GM21367 (cell line): ENCODE data around the gene HEY2.

ENCODE experiments used
- ATAC-seq: cut with Tn5 transposase; IDR thresholded peaks from one replicate; pipeline ENCODE4 v1.9.1; 2021; ENCODE audit not compliant: unreplicated experiment

HEY2 gene

DNA sequence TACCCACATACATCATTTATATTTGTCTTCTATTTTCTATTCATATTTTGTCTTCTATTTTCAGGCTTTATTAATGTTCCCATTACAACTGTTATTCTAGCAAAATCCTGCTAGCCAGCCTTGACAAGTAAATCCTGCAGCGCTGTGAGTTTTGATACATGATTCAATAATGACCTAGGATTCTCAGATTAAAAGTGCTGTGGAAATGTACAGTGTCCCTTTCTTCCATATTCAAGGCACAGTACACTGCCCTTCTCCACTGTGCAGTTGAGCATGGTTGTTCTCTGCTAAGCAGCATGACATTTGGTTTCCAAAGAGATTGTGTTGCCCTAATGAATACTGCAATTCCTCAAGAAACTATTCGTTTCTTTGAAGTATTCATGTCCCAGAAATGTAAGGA, 5.8 kb upstream of the HEY2 start:
- no peak for ATAC-seq

DNA sequence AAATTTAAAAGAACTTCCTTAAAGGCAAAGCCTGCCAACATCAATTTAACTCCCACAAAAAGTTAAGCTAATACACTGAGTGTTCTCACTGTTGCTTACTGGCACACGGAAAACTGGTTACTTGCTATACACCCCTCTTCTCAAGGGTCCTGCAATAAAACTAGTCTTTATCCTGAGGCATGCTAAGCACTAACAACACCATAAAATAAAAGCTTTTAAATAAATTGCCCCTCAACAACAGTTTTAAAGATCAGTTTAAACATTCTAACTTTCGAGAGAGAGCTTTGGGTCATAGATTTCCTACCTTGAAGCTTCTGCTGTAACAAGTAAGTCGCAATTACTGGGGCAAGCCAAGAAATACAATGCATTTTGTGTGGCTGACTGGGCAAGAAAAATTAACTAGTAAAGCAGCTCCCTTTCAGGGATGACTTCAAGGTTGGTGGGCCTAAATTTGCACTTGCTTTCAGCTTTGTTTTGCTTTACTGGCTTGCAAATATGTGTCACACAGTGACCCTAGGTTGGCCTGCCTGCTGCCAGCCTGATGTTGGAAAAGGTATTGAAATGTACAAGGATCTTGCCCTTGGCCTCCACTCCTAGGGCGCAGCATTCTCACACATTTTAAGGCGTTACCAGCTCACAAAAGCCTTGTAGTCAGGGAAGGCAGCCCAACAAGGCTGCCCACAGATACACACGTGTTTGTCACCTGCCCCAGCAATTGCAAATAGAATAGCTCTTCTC, 4.0 kb upstream of the HEY2 start:
- ATAC-seq: no peak

DNA sequence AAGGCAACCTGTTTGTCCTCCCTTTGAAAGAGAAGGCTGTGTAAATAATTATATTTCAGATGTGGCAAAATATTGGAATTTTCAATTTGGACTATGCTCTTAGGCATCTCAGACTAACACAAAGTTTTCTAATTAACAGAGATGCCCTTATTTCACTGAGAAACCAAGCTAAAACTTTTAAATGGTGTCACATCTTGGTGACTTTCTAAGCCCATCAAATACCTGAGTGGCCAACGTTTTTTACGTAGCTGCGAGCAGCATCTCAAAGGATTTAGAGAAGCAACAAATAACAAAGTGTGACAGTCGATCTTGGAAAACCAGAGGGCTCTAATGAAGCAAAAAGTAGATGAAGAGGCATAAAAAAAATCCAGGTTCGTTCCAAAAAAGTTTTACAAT, 3.4 kb upstream of the HEY2 start:
- no peak for ATAC-seq

DNA sequence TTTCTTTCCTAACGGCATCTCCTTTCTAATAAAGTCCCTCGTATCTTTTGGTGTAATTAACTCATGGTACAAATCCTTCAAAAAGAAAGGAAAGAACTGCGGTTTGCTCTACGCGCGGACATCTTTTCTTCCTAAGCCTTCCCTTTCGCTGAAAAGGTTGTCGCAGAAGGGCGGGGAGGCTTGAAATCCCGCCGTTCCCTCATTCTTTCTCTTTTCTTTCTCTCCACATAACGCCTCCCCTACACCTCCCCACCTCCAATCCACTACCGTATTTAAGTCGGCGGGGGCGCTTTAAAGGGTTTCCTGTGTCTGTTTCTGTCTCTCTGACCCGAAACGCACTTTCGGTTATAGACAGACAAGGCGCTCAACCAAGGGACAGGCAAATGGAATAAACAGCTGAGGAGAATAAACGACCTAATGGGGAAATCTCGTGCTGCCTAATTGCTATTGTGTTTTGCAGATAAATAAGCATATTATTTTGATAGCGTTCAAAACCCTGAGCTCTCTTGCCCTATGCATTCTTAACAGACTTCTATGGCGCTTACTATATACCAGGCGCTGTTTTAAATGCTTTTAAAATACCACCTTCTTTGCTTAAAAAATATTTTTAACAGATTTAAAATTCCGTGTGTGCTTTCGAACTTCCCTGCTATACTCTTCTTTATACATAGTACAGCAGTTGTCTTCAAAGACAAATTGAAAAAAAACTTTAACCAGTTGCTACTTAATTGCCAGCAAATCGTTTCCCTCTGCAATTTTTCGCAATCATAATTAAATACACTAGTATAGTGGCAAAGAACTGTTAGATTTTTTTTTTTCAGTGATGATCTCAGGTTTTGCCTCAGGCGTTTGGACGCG, 2.5 kb upstream of the HEY2 start:
- ATAC-seq: peak; percentile 60

DNA sequence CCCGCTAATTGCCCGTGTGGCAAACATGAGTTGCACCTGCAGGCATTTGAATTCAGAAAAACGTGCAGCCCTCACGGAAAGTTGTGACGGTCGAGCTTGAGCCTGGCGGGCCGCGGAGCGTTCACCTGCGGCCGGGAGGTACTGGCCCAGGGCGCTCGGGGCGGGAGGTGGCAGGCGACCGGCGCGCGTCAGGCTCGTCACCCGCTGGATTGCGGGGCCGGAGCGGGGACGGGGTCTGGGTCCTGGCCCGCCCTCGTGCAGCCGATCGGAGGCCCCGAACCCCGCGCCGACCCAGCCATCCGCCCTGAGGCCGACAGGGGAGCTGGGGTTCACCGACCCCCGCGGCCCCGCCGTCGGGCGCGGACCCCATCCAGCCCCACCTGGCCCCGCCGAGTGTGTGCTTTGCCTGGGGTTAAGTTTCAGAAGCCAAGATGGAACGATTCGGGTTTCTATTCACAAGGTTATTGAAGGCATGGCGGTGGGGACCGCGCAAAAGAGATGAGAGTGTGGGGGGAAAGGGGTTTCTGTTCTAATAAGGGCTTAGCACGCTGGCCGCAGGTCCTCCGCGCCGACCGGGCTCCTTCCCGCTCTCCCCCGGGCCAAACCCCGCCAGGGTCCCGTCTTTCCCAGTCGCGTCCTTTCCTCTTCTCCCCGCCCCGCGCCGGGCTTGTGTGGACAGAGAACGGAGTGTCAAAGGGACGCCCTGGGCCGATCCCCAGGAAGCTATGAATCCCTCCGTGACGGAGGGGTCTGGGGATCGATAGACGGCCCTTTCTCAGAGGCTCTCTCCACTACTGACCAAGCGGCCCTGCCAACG, 1.6 kb upstream of the HEY2 start:
- ATAC-seq: no peak

DNA sequence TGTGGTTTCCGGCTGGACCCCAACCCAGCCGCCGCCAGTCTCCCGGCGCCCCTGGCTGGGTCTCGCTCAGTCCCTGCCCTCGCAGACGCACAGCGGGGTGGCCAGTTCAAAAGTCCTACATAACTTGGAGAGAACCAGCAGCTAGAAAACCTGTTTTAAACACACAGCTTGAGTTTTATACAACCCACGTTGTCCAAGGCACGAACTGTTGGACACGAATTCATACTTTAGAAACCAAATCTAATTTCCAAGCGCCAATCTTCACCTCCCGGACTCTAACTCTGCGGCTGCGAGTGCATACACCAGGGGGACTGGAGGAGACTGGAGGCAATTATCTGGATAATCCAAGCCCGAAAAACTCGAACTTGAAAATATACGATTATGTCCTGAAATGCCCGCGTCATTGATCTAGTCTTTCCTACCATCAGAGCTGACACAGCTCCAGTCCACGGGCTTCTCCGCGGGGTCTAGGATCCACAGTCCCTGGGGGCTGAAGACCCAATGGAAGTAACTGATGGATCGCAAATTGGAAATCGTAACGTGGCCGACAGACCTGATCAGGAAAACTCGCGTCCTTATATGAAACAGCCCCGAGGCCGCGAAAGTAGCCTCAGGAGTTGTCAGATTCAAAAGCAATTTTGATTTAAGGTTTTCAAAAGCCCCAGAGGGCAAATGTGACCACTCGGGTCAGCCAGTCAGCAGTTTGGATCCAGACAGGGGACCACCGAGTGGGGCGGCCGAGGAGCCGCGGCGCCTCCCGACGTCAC, 843 bp upstream of the HEY2 start:
- no peak for ATAC-seq

DNA sequence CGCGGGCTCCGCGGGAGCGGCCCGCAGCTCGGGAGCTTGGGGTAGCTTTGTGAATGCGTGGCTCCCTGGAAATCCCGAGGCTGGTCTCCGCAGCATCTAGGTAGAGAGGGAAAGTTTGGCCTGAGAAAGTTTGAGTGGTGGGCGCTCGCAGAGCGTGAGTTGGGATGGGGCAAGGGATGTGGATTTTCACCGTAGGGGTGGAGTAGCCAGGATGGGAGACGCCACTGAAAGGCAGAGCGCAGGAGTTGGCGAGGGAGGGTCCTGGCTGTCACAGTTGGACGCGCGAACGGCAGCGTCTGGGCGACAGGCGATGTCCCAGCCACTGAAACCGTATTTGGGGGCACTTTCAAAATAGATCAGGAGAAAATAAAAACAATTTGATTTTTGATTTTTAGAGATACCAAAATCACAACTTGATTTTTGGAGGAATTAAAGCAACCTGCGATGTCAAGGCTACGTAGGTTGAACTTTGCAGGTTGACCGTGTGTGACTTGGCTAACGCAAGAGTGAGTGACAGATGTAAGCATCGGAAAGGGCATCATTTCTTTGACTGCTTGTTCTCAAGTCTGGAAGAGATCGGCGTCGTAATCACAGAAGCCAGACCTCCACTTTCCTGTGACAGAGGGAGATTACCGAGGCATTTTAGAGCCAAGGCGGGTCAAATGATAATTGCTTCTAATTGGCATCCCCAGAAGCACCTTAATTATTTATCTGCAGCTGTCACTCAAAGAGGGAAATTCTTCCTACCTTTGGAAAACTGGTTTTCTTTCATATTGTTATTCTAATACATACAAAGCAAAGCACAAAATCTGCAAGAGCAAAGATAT, 646 bp downstream of the HEY2 start:
- ATAC-seq: no peak

DNA sequence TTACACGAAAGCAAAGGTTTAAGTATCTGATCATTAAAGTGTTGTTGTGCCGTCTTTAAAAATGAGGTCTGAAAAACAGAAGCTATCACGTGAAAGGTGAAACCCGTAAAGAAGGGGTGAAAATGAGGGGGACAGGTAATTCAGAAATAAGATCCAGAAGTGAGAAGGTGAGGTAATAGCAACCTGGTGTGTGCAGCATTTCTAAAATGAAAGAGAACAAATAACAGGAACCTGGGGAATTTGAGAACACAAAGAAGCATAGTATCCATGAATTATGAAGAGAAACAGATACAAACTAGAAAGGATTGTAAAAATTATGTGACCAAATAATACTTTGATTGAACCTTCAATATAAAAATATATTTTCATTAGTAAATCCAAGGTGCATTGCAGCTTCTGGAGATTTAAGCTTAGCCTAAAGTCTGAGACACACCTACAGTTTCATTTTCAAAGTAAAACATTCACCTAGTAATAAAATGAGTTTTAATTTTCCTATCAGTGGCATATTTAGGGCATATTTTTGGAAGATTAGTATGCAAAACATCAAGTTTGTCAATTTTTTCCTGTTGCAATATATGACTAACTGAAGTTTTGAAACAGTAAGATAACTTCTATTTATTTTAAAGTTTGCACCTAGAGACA, 1.4 kb downstream of the HEY2 start:
- no peak for ATAC-seq

DNA sequence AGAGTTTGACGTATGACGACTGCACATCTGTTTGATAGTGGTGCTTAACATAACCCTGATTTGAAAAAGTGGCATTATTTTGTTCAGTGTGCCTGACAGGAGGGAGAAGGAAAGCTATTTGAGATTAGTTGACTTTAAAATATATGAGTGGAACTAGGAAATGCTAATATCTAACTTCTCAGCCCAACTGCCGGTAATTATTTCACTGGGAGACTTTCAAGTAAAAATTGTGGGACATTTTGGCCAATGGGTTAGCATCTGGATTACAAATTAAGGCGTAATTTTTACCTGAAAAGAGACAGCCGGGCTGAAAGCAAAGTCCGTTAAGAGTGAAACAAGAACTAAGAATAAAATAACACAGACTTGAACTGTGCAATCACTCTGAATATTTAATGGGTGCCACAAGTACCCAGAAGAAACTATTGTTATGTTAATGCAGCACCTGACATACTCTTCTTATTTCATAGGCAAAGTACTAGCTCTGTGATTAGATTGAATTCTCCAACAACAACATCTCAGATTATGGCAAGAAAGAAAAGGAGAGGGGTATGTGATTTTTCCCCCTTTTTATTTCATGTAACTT, 2.0 kb downstream of the HEY2 start:
- no peak for ATAC-seq

DNA sequence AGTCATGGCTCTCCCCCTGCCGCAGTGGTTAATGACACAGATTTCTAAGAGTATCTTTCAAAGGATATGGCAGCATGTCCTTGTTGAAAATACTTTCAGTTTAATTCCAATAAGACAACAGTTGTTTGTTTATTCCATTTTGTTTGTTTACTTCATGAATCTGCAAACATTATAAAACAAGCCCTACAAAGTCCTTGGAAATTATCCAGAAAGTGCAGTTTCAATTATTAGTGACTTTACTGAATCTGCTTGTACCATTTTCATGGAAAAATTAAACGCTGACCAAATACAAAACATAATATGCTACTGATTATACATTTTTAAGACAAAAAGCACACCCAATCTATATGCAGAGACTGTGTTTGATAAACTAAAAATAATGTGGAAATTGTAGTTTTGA, 3.3 kb downstream of the HEY2 start:
- no peak for ATAC-seq

DNA sequence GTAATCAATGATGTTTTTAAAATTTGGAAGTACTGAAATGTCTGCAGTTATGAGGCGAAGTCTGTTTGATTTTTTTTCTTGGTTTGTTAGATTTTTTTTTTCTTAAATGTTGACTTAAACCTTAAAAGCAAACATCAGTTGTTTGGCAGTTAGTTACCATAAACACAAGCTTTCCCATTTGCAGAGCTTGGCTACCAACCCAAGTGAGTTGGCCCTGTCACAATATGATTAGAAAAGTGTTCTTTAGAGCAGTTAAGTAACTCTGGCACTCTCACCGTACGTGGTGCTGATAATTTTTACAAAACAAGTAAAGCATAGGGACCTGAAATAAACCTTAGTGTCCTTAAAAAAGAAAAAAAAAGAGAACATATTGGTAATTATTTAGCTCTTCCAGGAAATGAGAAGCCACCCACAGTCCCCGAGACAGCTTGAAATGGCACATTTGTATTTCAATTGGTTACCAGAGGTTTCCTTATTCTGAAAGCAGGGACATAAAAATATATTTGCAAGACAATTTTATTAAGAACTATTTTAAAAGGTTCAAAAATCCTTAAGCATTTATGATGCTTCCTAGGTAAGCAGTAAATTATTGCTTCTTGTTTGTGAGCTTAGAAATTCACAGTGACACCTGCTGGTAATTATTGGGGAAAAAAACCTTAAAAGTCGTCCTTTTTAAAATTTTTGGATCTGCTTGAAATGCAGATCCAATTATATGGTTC, 3.9 kb downstream of the HEY2 start:
- no peak for ATAC-seq

DNA sequence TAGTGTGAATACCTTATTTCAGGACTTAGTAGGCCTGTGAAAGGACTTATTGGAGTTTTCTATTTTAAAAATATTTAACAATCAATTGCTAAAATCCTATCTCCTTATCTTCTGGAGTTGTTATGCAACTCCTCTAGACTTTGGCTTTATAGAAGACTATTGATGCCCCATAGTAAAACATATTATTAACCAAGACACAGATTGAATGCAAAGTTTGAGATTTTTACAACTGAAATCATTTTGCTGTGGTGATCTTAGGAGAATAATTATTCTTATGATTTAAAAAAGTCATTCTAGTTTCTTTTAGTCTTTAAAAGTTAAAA, 4.5 kb downstream of the HEY2 start:
- ATAC-seq: no peak

DNA sequence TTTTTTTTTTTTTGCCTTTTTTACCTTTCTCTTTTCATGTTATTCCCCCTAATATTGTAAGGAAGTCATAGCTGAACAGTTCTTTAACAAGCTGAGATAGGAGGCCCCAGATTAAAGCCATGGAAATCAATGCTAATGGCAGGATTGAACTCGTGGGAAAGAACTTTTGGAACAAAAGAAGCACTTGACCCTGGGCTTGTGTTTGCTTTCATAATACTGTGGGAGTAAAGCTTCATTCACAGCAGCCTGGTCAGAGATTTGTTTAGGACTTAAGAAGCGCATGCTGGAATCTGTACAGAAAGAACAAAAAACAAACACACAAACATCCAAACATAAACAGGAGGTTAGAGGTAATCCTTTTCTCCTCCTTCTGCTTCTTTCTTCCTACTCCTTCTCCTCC, 5.1 kb downstream of the HEY2 start:
- no peak for ATAC-seq

DNA sequence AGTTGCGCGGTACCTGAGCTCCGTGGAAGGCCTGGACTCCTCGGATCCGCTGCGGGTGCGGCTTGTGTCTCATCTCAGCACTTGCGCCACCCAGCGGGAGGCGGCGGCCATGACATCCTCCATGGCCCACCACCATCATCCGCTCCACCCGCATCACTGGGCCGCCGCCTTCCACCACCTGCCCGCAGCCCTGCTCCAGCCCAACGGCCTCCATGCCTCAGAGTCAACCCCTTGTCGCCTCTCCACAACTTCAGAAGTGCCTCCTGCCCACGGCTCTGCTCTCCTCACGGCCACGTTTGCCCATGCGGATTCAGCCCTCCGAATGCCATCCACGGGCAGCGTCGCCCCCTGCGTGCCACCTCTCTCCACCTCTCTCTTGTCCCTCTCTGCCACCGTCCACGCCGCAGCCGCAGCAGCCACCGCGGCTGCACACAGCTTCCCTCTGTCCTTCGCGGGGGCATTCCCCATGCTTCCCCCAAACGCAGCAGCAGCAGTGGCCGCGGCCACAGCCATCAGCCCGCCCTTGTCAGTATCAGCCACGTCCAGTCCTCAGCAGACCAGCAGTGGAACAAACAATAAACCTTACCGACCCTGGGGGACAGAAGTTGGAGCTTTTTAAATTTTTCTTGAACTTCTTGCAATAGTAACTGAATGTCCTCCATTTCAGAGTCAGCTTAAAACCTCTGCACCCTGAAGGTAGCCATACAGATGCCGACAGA, 9.9 kb downstream of the HEY2 start:
- ATAC-seq: peak; percentile 64

DNA sequence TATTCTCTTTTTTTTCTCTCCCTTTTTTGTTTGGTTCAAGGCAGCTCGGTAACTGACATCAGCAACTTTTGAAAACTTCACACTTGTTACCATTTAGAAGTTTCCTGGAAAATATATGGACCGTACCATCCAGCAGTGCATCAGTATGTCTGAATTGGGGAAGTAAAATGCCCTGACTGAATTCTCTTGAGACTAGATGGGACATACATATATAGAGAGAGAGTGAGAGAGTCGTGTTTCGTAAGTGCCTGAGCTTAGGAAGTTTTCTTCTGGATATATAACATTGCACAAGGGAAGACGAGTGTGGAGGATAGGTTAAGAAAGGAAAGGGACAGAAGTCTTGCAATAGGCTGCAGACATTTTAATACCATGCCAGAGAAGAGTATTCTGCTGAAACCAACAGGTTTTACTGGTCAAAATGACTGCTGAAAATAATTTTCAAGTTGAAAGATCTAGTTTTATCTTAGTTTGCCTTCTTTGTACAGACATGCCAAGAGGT, 10.6 kb downstream of the HEY2 start:
- no peak for ATAC-seq

DNA sequence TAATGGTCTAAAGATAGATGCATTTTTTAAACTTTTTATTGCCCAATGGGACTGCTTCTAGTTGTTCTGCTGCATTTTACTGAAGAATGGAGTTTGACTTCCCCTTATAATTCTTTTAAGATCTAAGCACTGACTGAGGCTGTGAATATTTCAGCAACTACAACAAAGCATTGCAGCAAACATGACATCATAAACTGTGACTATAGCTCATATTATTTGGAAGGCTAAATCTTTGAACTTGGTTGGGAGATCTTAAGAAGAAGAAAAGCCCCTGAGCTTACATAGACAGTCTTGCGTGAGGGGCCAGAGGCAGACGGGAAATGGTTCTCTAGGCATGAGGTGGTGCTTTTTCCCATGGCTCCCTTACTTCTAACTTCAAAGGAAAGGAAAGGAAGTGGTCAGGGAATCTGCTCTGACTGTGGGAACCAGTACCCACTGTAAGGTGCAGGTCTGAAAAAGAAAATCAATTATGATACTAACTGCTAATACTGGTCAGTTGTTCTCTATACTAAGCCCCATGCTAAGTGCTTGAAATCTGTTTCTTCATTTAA, 14.8 kb downstream of the HEY2 start:
- ATAC-seq: no peak

DNA sequence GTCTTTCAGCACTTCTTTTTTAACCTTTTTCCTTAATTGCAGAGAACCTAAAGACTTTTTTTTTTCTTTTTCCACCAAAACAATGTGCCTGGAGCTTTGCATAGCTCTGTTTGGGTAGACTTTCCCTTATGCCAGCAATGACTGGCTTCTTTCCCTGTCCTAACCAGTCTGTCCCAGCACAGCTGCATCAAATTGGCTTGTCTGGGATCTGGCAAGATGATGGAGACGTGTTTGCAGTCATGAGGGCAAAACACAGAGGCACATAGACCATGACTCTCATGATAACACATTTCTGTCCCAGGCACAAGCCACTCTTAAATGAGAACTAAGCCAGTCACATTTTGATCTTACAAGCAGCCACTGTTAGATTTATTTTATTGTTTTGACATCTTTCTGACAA, 16.5 kb downstream of the HEY2 start:
- no peak for ATAC-seq

DNA sequence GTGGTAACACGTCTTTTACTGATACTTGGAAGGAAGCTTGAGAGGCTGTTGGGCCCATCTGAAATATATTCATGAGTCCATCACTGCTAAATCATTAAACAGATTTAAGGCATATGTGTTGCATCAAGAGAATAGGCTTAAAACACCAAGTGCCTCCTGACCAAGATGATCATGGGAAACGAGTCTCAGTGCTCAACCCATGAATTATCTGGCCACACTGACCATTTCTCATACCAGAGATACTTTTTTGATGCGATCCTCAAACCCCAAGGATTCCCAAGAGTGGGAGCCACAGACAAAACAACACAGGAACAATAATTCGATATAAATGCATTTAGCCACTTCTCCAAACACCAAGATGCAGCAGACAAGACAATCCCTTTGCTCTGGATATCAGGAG, 17.2 kb downstream of the HEY2 start:
- no peak for ATAC-seq
